Activated CD8-positive, alpha-beta memory T cell treated with anti-CD3 and anti-CD28 coated beads, Interleukin-2, amount 50 U/mL, for 24 hours (primary cell): ENCODE data around the gene RAB21.

ENCODE experiments used
- DNase-seq: peaks from one replicate; pipeline ENCODE4 v3.0.0-alpha.2; 2020; ENCODE audit errors: extremely low read depth

RAB21 gene

GRCh38 chr12:71754461-71755145 lies at the start of gene RAB21:
TSS of gene RAB21 (plus strand) at chr12:71754863. CDS start at chr12:71755130, 267 bp downstream.
- peak; percentile 98 for DNase-seq

GRCh38 chr12:71704920-71705319 lies 49.7 kb upstream of the RAB21 start:
- DNase-seq: no peak

GRCh38 chr12:71708658-71709057 lies 46.0 kb upstream of the RAB21 start:
- no peak for DNase-seq

GRCh38 chr12:71710276-71711125 lies 44.2 kb upstream of the RAB21 start:
- no peak for DNase-seq

- DNase-seq: no peak
Measured at GRCh38 chr12:71718611-71719010, 36.1 kb upstream of the RAB21 start.

GRCh38 chr12:71719647-71720370 lies 34.9 kb upstream of the RAB21 start:
- no peak for DNase-seq

- no peak for DNase-seq
Measured at GRCh38 chr12:71721783-71722505, 32.7 kb upstream of the RAB21 start.

- DNase-seq: no peak
Measured at GRCh38 chr12:71725011-71725410, 29.7 kb upstream of the RAB21 start.

- DNase-seq: no peak
Measured at GRCh38 chr12:71726548-71726947, 28.1 kb upstream of the RAB21 start.

- DNase-seq: no peak
Measured at GRCh38 chr12:71727958-71728357, 26.7 kb upstream of the RAB21 start.

GRCh38 chr12:71730936-71731335 lies 23.7 kb upstream of the RAB21 start:
- no peak for DNase-seq

GRCh38 chr12:71731439-71732356 lies 23.0 kb upstream of the RAB21 start:
- no peak for DNase-seq

- DNase-seq: no peak
Measured at GRCh38 chr12:71732357-71732712, 22.3 kb upstream of the RAB21 start.

- no peak for DNase-seq
Measured at GRCh38 chr12:71737197-71737596, 17.5 kb upstream of the RAB21 start.

GRCh38 chr12:71742998-71743397 lies 11.7 kb upstream of the RAB21 start:
- no peak for DNase-seq

GRCh38 chr12:71744522-71745300 lies 10.0 kb upstream of the RAB21 start:
- DNase-seq: no peak

- DNase-seq: no peak
Measured at GRCh38 chr12:71746974-71747611, 7.6 kb upstream of the RAB21 start.

- DNase-seq: no peak
Measured at GRCh38 chr12:71748081-71748850, 6.4 kb upstream of the RAB21 start.

- DNase-seq: no peak
Measured at GRCh38 chr12:71749666-71750065, 5.0 kb upstream of the RAB21 start.
